Right lung (tissue), 5 donors: ENCODE data around the gene TSPAN4. TPM values are rescaled to one million over a fixed set of nuclear protein-coding genes. Genes with fewer than 3 reads are reported as not detected.

Experiments
- DNase-seq, 2 donors: peaks; one replicate each; pipeline ENCODE4 v3.0.0-alpha.2; 2013
- polyA plus RNA-seq, 5 donors: library from polyadenylated mRNA; unstranded; fragments of 120-200 nt; gene quantifications; one replicate each; pipeline versions ENCODE4 v1.2.1 to v1.2.3, GENCODE V29; 2013; ENCODE audit warnings: inconsistent platforms in 1 of 5, low replicate concordance in 1 of 5; ENCODE audit not compliant: insufficient read length in 5 of 5, insufficient read depth in 1 of 5

TSPAN4 gene
- polyA plus RNA-seq, 5 donors: 42.4 to 94.6 (median 63.9) TPM

DNA sequence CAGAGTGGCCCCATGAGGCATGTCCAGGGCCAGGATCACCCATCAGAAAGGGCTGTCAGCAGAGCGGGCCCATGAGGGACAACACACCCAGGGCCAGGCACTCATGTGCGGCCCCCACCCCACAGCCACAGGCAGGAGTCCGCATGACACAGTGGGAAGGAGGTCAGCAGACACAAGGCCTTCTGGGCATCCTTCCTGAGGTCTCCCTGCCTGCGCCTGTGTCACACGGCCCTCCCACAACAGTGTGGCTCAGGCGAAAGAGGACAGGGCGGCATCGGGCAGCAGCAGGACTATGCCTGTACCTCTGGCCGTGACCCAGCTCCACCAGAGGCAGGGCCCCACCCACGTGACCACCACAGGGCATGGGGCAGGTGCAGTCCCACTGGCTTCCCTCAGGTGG, 40.9 kb downstream of the TSPAN4 start:
- DNase-seq: no peak

DNA sequence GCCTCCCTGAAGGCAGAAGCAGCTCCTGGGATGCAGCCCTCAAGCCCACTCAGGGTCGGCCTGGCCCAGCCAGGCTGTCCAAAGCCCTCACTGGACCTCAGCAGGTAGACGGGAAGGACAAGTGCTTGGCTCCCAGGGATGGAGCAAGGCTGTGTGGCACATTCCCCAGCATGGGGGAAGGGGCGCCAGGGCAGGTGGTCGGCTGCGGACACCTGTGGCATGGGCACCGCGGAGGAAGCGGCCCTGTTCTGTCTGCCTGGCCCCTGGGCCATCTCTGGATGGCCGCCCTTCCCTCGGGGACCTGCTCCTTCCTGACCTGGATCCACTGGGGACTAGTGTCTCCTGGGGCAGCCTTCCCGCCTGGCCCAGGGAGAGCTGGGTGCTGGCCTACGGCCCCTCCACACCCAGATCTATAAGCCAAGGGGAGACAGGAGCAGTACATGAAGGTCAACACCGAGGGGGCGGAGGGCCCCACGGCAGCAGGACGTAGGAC, 42.0 kb downstream of the TSPAN4 start:
- no peak for DNase-seq

DNA sequence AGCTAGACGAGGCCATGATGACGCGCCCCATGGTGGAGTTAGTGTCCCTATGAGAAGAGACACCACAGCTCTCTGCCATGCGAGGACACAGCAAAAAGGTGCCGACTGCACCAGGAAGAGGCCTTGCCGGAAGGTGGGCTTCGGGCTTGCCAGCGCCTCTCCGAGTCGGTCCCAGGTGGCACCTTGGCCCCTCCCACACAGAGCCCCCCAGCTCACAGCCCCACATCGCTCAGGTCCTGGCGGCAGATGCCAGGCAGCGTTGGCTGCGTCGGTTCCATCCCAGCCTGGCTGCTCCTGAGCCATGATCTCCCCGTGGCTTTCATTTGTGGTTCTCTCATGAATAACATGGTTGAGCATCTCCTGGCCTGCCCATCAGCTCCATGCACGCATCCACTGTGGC, 43.9 kb downstream of the TSPAN4 start:
- DNase-seq: no peak

DNA sequence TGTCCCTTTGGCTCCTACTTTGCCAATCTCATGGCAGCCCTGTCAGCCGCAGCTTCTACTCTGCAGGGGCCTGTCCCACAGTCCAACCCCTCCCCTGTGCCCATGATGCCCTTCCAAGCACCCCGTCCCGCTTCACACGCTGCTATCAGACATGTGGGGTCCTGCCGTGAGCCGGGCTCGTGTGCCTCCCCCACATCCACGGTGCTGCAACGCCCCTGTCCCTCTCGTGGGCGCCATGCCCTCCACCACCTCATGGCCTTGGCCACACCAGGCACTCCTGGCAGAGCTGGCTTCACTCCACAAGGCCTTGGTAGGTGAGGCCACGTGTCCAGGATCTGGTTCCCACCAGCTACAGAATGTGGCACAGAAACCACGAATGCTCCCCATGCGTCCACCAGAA, 44.9 kb downstream of the TSPAN4 start:
- no peak for DNase-seq

DNA sequence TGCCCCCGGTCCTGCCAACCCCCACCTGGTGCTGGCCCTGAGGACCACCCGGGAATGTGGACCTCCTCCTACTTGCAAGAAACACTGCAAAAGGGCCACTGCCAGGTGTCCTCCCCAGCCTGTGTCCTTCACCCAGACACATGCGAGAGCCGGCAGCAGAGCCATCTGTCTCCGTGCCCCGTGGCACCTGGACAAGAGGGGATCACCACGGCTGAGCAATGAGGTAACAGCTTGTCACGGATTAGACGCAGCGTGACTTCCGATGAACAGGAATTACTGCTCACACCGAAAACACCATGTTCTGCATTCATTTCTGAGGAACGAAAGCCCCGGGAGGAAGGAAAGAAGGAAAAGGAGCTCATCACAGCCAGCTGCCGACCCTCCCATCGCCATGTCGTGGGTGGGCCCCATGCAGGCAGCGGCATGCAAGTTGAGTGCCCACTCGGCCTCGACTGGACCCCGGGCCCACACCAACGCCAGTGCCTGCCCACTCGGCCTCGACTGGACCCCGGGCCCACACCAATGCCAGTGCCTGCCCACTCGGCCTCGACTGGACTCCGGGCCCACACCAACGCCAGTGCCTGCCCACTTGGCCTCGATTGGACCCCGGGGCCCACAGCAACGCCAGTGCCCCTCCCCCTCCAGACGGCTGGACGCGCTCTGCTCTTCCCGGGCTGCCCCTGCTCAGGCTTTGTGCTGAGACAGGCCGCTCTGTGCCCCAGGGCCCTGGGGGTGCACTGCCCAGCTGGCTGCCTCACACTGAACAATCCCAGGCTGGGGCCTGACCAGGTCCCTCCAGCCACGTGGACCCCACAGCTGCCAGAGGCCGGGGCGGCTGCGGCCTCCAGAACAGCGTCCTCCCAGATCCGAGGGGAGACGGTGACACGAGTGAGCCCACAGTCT, 45.9 kb downstream of the TSPAN4 start:
- DNase-seq: no peak

DNA sequence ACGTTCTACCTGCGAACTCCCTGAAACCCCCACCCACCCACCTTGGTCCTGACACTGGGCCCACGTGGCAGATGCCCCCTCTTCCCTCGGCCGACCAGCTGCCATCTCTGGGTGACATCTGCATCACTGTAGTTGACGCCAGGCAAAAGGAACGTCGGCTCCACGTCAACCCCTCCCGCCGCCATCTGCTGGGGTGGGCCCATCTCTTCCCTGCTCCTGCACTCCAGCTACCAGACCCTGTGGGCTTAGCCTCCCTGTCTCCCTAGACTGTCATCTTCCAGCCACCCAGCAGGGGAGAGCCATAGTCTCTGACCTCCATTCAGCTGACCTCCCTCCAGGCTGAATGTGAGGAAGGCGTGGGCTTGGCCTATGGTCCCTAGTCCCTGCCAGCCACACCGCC, 46.6 kb downstream of the TSPAN4 start:
- DNase-seq: no peak

DNA sequence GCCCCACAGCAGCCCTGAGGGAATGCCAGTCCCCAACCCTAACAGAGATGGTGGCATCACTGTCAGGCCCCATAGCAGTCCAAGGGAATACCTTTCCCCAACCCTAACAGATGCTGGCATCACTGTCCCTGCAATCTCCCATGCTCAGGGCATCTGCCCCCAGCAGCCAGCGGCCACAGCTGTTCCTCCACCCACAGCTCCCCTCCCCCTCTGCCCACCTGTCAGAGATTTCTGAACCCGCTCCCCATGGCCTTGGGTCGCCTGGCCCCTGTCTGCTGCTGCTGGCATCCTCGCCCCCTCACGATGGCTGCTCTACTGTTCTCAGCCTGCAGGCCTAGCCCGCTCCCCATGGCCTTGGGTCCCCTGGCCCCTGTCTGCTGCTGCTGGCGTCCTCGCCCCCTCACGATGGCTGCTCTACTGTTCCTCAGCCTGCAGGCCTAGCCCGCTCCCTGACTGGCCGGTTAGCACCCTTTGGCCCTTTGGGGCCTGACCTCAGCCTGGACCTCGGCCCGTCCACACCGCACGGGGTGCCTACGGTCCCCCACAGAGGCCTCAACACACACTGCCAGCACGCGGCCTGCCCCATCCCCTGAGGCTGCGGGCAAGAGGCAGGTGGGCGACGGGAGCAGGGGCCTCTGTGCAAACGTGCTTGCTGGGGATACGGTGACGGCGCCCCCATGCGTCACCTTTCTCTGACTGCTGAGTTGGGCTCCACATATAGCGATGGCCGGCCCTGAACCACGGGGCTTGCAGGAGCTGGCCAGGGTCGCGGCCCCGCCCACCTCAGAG, 47.2 kb downstream of the TSPAN4 start:
- DNase-seq: no peak

DNA sequence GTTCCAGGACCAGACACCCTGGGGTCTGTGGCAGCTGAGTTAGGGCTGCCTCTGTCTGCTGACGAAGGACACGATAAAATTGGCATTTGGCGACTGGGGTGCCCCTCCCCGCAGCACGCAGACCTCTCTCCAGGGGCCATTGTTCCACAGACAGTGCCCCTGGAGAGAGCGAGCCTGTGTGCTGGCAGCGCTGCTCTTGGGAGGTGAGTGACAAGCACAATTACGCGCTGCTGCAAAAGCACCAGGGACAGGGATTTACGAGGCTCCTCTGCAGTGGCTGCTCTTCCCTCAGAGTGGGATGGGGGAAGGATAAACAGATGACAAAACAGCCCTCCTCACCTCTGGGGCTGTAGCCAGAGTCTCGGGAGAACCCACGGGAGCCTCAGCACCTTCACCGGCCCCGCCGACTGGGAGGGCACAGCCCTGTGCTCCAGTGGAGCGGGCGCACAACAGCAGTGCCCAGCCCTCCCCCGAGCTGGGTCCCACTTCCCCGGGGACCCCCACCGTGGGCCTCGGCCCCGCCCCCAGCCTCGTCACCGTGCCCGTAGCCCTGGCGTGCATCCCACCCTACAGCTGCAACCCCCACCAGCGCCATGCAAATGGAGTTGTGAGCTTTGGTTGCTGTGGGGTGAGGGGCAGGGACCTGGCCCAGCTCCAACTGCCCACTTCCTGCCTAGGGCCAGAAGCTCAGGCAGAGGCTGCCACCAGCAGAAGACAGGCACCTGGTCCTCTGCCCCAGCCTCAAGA, 48.3 kb downstream of the TSPAN4 start:
- DNase-seq: no peak

DNA sequence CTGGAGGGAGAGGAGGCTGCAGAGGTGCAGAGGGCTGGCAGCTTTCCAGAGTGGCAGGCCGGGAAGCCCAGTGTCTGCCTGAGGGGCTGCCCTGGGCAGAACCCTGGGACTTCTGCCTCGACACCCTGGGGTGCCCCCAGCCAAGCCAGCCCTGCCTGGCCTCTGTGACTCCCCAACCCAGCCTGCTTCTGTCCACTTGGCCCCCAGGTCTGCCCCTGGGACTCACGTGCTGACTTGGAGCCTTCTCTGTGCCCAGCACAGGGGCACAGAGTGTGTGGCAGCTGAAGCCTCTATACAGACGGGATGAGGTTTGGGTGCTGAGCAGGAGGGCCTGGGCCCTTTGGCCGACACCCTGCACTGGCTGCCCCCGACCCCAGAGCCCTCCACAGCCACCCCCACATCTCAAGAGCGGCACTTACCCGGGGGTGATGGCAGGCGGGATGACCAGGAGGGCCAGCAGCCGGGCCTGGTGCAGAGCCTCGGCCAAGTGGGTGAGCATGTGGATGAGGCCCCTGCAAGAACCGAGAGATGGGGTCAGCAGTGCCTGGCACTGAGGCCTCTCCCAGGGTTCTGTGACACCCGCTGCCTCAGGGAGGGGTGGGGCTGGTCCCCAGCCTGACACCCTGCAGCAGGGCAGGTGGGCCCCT, 50.5 kb downstream of the TSPAN4 start:
- no peak for DNase-seq

DNA sequence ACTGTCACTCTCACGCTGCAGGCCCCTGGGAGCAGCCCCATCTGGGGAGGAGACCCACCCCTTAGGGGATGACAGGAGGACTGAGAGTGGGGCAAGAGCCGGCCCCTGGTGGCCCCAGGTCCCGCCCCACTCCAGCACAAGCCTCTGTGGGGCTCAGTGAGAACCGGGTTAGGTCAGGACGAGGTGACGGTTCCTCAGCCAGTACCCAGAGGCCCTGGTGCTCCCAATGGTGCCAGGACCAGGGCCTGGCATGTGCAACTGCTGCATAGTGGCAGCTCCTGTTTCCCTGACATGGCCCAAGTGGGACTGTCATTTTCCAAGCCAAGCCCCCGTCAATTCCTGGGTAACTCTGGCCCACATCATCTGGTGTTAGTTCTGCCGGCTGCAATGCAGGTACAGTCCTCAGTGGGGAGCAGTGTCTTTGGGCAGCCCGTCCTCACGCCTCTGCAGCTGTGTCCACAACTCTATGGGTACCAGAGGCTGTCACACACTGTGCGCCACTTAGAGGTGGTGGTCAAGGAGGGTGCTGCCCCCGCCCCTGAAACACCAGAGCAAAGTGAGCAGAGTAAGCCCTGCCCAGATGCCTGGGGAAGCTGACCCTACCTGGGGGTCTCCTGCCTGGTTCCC, 52.0 kb downstream of the TSPAN4 start:
- DNase-seq: no peak

DNA sequence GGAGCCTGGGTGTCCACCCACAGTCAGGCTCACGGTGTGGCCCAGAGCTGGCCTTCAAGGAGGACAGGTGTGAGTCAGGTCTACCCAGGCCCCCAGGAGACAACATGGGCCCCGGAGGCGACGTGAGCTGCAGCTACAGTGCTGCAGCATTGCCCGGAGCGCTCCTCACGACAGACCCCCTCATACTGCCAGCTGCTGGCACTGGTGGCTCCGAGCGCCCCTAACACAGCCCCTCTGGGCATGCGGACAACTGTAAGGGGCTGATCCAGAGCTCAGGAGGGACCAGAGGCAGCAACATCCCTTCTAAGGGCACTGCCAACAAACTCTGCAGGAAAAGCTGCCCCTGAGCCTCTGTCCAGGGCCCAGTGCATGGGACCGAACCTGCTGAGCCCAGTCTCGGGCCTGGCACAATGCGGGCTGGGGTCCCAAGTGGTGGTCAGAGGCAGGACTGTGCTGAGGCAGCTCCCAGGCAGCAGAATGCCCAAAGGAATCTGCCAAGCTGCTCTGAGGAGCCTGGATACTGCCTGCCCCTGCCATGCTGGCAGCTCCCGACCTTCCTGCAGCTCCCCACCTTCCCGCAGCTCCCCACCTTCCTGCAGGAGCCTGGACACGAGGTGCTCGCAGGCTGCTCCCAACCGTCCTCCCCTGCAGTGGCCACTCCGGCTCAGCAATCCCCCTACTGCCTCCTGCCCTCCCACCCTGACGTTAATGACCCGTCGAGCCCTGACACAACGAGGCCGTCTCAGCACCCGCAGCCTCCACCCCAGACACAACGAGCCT, 52.9 kb downstream of the TSPAN4 start:
- no peak for DNase-seq

DNA sequence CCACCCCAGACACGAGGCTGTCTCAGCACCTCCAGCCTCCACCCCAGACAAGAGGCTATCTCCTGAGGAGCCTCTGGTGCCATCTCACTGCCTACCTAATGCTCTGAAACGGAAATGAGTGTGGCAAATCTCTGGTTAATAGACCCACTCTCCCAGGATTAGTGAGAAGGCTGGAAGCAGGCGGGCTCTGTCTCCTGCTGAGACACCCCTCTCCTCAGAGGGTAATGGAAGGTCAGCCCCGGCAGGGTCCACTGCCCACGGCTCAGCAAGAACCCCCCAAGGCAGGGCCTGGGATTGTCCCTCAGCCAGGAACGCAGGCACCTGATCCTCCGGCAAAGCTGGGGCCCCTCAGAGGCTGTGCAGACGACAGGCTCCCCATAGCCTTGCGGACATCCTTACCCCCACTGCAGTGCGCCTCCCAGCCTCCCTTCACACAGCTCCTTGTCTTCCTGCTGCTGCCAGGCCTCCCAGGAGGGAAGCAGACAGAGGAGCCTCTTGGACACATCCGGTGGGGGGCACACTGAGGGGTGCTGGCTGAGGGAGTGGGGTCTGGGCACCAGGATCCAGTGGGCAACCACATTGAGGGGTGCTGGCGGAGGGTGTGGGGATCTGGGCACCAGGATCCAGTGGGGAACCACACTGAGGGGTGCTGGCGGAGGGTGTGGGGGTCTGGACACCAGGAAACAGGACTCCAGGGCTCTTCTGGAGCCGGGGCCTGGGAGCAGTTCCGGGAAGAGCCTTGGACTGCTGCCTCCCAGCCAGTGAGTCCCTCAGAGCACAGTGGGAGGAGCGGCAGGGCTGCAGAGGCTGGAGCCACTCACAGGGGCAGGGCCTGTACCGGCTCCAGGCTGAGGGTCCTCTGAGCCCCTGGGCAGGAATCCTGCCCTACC, 54.8 kb downstream of the TSPAN4 start:
- DNase-seq: no peak

DNA sequence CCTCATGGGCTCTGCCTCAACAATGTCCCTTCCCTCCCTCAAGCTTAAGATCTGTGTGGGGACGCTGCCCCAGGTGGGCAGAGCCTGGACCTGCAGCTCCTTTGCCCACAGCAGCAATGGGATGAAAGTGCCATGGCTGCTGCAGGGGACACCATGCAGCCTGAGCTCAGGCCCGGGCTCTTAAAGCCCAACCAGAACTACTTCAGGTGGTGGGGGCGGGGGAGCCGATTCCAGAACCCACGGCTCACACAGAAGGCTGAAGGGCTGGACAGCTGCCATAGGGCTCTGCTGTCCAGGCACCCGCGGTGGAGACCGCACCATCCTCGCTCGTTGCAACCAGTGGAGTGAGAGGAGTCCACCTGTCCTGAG, 55.5 kb downstream of the TSPAN4 start:
- no peak for DNase-seq

DNA sequence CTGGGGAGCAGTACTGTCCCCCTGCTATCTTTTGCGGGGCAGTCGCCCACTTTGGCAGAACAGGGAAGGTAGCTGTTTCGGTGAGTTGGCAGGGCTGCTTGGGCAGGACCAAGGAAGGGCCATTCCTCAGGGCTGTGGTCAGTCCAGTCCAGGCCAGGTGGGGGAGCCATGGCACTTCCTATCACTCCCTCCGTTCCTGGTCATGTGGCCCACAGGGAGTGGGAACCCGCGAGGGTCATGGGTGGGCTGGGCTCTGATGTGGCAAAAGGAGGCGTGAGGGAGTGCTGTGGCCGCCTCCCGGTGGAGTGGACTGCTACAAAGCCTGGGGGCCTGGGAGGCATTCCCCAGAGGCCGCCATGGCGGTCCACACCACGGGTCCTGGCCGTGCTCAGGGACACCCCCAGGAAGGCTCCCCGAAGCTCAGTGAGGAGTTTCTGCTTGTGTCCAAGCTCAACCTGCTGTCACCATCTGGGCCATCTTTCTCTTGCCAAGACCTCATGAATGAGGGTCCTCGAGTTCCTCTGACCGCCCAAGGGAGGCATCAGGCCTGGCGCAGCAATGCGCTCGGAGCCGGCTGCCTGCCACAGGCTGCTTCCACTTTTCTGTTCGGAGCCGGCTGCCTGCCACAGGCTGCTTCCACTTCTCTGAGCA, 56.0 kb downstream of the TSPAN4 start:
- no peak for DNase-seq

DNA sequence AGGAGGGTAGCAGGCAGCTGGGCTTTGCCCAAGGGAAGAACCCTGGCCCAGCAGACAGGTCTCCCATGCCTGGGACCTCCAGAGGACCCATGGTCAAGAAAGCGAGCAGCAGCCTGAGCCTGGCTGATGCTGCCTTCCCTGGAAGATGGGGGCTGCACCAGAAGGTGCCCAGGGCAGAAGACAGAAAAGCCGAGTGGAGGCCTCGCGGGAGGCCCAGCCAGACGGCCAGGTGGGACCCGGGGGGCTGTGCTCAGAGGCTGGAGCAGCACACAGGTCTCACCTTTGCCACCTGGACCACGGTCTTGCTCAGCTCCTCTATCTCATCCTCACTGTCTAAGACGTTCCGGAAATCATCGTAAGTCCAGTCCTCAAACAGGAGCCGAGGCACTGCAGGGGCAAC, 57.1 kb downstream of the TSPAN4 start:
- no peak for DNase-seq

DNA sequence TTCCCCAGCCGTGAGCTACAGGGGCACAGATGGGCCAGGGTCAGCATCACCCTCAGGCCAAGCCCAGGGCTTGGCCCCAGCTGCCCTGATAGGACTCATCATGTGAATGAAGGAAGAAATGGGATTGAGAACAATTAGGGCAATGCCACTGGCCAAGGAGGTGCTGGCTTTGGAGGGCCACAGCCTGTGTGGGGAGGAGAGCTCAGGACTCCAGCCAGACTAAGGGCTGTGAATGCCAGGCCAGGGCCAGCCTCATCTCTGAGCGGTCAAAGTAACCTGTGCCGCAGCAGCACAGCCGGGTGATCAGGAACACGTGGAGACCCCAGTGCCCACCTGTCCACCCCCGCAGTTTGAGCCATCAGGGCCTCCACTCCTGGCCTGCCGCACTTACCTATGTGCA, 57.9 kb downstream of the TSPAN4 start:
- DNase-seq: no peak

DNA sequence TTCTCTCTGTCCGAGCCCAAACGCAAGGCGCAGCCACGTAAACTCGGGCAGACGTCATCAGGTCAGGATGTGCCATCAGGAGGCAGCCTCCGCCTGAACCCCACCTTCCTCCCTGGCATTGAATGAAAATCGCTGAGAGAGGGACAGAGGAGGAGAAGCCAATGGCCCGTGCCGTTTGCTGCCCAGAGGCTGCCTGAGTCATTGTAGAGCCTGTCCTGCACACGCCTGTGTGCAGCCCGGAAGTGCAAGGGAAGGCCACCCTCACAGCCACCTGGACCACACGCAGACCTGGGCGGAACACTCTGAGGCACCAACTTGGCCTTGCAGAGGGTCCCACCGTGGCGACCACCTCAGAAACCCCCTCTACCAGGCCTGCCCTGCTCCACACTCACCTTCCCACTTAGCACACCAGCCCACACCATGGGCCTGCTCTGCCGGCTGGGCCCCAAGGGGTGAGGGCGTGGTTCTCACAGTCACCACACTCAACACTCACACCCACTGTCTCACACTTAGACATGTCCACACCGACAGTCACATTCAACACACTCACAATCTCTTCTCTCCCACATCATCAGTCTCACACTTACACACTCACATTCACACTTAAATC, 58.9 kb downstream of the TSPAN4 start:
- no peak for DNase-seq

DNA sequence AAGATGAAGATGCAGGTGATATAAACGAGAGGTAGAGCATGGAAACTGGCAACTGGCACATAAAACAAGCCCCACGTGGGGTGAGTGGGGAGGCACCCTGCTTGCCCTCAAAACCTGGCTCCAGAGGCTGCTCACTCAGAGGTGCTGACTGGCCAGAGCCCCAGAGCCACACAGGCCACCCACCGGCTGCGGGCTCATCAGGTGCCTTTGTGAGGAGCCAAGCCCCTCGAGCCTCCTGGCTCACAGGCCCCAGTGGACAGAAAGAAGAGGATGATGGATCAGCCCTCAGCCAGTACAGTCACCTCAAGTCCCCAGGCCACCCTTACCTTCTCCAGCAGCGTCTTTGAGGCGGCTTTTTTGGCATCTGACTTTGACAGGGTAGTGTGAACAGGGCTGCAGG, 61.7 kb downstream of the TSPAN4 start:
- no peak for DNase-seq
